Suprapubic skin (tissue), 4 donors: ENCODE measurements around the gene HACD2.

Experiments
- POLR2A ChIP-seq, 2 donors: fragments of 450-650 bp; IDR thresholded peaks; one replicate each; pipeline ENCODE4 v1.6.1; 2017; ENCODE audit warnings: antibody characterized with exemption in 2 of 2, mild to moderate bottlenecking in 2 of 2, moderate library complexity in 2 of 2
- POLR2AphosphoS5 ChIP-seq, 3 donors: sonication (generic); formaldehyde crosslinking; IDR thresholded peaks; one replicate each; pipeline ENCODE4 v1.6.1; 2017; ENCODE audit warnings: antibody characterized with exemption in 3 of 3
- TF ChIP-seq, protein P1 (sequence below), 2 donors: fragments of 200-600 bp in 1 of 2; fragments of 450-650 bp in 1 of 2; sonication (generic) in 1 of 2; IDR thresholded peaks; one replicate each; pipeline ENCODE4 v1.5.1; 2016 to 2019; ENCODE audit warnings: antibody characterized with exemption in 2 of 2, mild to moderate bottlenecking in 1 of 2, moderate library complexity in 1 of 2

DNA sequence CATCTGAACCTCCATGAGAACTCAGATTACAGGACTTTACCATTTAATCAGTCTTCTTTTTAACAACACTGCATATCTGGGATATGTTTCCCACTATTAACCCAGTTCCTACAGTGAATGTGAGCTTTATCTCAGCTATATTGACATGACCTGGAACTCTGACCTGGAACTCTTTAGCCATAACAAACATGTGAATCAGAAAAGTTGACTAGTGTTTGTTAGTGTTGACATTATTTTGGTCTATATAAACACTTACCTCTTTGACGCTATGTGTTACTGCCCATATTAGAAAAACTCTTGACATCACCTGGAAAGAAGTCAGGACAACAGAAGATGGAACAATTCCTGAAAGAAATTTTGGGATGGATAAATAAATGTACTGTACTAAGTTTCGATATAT is 56.7 kb downstream of the HACD2 start:
- no peak for TF ChIP-seq POLR2AphosphoS5 (IDR thresholded peaks at IDR 0.05)
- TF ChIP-seq, protein P1, sequence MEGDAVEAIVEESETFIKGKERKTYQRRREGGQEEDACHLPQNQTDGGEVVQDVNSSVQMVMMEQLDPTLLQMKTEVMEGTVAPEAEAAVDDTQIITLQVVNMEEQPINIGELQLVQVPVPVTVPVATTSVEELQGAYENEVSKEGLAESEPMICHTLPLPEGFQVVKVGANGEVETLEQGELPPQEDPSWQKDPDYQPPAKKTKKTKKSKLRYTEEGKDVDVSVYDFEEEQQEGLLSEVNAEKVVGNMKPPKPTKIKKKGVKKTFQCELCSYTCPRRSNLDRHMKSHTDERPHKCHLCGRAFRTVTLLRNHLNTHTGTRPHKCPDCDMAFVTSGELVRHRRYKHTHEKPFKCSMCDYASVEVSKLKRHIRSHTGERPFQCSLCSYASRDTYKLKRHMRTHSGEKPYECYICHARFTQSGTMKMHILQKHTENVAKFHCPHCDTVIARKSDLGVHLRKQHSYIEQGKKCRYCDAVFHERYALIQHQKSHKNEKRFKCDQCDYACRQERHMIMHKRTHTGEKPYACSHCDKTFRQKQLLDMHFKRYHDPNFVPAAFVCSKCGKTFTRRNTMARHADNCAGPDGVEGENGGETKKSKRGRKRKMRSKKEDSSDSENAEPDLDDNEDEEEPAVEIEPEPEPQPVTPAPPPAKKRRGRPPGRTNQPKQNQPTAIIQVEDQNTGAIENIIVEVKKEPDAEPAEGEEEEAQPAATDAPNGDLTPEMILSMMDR (IDR thresholded peaks at IDR 0.05): no peak
- no peak for TF ChIP-seq POLR2A (IDR thresholded peaks at IDR 0.05)
